Measurements from ENCODE around the gene PDCD6IP.

PDCD6IP gene

GRCh38 chr3:33825111-33825510 is 26.7 kb downstream of the PDCD6IP start:
- no peaks in the 10 kb centered on the region for H3K4me1 ChIP-seq (ENCODE audit: control insufficient read depth, insufficient read depth, low read length)
- no peak overlapping the region for H3K4me3 ChIP-seq (ENCODE audit: low read depth, low read length)
- H3K27ac ChIP-seq (ENCODE audit: extremely low read depth, low read depth, low read length) = no peak overlapping the region
- H3K9me3 ChIP-seq (ENCODE audit: control insufficient read depth, insufficient read depth, low read depth, low read length) = no peaks in the 10 kb centered on the region
- TF ChIP-seq ZNF664 (tag by site-specific recombination; IDR thresholded peaks at IDR 0.05) (no peak), TSHZ1 (tag by site-specific recombination; IDR thresholded peaks at IDR 0.05; ENCODE audit: borderline replicate concordance) (no peak), ZNF174 (tag by site-specific recombination; IDR thresholded peaks at IDR 0.05) (no peak), ZNF248 (tag by site-specific recombination; IDR thresholded peaks at IDR 0.05) (no peak), ZNF423 (tag by site-specific recombination; IDR thresholded peaks at IDR 0.05) (no peak), ZBTB26 (tag by site-specific recombination; optimal IDR thresholded peaks at IDR 0.05) (no peak), YY2 (tag by site-specific recombination; IDR thresholded peaks at IDR 0.05) (no peak), ZNF239 (tag by site-specific recombination; IDR thresholded peaks at IDR 0.05) (no peak), ZNF707 (tag by site-specific recombination; IDR thresholded peaks at IDR 0.05) (no peak), ZNF223 (tag by site-specific recombination; IDR thresholded peaks at IDR 0.05) (no peak), KLF10 (tag by site-specific recombination; IDR thresholded peaks at IDR 0.05) (no peak), ZNF266 (tag by site-specific recombination; IDR thresholded peaks at IDR 0.05; ENCODE audit: low read depth) (no peak), GLI2 (tag by site-specific recombination; IDR thresholded peaks at IDR 0.05; ENCODE audit: borderline replicate concordance, low read depth) (no peak), REST (tag by site-specific recombination; IDR thresholded peaks at IDR 0.05) (no peak)
- TF ChIP-seq, protein P1, sequence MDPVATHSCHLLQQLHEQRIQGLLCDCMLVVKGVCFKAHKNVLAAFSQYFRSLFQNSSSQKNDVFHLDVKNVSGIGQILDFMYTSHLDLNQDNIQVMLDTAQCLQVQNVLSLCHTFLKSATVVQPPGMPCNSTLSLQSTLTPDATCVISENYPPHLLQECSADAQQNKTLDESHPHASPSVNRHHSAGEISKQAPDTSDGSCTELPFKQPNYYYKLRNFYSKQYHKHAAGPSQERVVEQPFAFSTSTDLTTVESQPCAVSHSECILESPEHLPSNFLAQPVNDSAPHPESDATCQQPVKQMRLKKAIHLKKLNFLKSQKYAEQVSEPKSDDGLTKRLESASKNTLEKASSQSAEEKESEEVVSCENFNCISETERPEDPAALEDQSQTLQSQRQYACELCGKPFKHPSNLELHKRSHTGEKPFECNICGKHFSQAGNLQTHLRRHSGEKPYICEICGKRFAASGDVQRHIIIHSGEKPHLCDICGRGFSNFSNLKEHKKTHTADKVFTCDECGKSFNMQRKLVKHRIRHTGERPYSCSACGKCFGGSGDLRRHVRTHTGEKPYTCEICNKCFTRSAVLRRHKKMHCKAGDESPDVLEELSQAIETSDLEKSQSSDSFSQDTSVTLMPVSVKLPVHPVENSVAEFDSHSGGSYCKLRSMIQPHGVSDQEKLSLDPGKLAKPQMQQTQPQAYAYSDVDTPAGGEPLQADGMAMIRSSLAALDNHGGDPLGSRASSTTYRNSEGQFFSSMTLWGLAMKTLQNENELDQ (tag by site-specific recombination; IDR thresholded peaks at IDR 0.05; ENCODE audit: low read depth) = no peak
- TF ChIP-seq, protein P2, sequence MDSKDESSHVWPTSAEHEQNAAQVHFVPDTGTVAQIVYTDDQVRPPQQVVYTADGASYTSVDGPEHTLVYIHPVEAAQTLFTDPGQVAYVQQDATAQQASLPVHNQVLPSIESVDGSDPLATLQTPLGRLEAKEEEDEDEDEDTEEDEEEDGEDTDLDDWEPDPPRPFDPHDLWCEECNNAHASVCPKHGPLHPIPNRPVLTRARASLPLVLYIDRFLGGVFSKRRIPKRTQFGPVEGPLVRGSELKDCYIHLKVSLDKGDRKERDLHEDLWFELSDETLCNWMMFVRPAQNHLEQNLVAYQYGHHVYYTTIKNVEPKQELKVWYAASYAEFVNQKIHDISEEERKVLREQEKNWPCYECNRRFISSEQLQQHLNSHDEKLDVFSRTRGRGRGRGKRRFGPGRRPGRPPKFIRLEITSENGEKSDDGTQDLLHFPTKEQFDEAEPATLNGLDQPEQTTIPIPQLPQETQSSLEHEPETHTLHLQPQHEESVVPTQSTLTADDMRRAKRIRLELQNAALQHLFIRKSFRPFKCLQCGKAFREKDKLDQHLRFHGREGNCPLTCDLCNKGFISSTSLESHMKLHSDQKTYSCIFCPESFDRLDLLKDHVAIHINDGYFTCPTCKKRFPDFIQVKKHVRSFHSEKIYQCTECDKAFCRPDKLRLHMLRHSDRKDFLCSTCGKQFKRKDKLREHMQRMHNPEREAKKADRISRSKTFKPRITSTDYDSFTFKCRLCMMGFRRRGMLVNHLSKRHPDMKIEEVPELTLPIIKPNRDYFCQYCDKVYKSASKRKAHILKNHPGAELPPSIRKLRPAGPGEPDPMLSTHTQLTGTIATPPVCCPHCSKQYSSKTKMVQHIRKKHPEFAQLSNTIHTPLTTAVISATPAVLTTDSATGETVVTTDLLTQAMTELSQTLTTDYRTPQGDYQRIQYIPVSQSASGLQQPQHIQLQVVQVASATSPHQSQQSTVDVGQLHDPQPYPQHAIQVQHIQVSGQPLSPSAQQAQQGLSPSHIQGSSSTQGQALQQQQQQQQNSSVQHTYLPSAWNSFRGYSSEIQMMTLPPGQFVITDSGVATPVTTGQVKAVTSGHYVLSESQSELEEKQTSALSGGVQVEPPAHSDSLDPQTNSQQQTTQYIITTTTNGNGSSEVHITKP (tag by site-specific recombination; IDR thresholded peaks at IDR 0.05) = no peak
- POLR2A ChIA-PET = no interaction called here
- CTCF ChIA-PET = no interaction called here
- H3K36me3 ChIP-seq (ENCODE audit: control insufficient read depth in 2 of 2, insufficient read depth in 1 of 2, low read length in 2 of 2) = peaks cover 4 to 77% of the 10 kb centered on the region in 2 experiments; a peak in 2 of 3 replicates
